WERI-Rb-1 (cell line): ENCODE data around the gene ALKBH2.

ENCODE experiments used
- DNase-seq: peaks from one replicate; pipeline ENCODE4 v3.0.0-alpha.2; 2020
- H3K27ac ChIP-seq: fragments of 250-450 bp; sonication (Bioruptor Pico); 2 replicates; pipeline ENCODE4 v1.5.1; 2020; ENCODE audit warnings: mild to moderate bottlenecking, moderate library complexity
- H3K27me3 ChIP-seq: fragments of 250-450 bp; sonication (Bioruptor Pico); 2 replicates; pipeline ENCODE4 v1.5.1; 2021; ENCODE audit warnings: mild to moderate bottlenecking, low read depth, moderate library complexity; ENCODE audit not compliant: insufficient read depth, severe bottlenecking
- H3K36me3 ChIP-seq: fragments of 250-450 bp; sonication (Bioruptor Pico); 2 replicates; pipeline ENCODE4 v1.5.1; 2020; ENCODE audit warnings: mild to moderate bottlenecking, moderate library complexity
- H3K4me3 ChIP-seq: 2 replicates; pipeline ENCODE4 v1.5.1; 2011; ENCODE audit warnings: low read depth, mild to moderate bottlenecking, control low read depth, low read length
- H3K9me3 ChIP-seq: fragments of 250-450 bp; sonication (Bioruptor Pico); 2 replicates; pipeline ENCODE4 v1.5.1; 2021; ENCODE audit warnings: mild to moderate bottlenecking, moderate library complexity; ENCODE audit not compliant: severe bottlenecking
- TF ChIP-seq, protein P1 (sequence below): IDR thresholded peaks from 2 replicates; pipeline ENCODE4 v1.5.1; 2011; ENCODE audit warnings: low read depth, mild to moderate bottlenecking, control low read depth, inconsistent platforms, low read length

ALKBH2 gene

DNA sequence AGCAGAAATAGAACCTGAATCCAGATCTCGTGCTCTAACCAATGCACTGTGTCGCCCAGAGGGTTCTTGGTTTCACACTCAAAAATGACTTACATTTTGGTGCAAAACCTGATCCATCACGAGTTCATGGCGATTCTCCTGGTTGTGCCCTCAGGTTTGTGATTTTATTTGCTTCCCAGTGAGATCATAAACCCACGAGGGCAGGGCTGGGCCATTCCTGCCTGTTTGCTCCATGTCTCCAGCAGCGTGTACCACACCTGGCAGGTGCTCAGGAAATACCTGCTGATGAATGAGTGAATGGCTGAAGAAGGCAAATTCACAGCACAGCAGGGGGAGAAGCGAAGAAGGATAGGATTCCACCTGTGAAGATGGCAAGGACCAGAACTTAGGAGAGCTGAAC, 32.5 kb upstream of the ALKBH2 start:
- DNase-seq = no peak
- Histone ChIP-seq H3K9me3 (no peaks in the 10 kb centered on the region), H3K27me3 (no peaks in the 10 kb centered on the region), H3K27ac (no peak overlapping the region), H3K4me3 (no peak overlapping the region), H3K36me3 (no peaks in the 10 kb centered on the region; the same call in 1 of the 2 replicates)
- TF ChIP-seq, protein P1, sequence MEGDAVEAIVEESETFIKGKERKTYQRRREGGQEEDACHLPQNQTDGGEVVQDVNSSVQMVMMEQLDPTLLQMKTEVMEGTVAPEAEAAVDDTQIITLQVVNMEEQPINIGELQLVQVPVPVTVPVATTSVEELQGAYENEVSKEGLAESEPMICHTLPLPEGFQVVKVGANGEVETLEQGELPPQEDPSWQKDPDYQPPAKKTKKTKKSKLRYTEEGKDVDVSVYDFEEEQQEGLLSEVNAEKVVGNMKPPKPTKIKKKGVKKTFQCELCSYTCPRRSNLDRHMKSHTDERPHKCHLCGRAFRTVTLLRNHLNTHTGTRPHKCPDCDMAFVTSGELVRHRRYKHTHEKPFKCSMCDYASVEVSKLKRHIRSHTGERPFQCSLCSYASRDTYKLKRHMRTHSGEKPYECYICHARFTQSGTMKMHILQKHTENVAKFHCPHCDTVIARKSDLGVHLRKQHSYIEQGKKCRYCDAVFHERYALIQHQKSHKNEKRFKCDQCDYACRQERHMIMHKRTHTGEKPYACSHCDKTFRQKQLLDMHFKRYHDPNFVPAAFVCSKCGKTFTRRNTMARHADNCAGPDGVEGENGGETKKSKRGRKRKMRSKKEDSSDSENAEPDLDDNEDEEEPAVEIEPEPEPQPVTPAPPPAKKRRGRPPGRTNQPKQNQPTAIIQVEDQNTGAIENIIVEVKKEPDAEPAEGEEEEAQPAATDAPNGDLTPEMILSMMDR = no peak

GRCh38 chr12:109124878-109125648, 31.8 kb upstream of the ALKBH2 start:
- no peak for DNase-seq
- TF ChIP-seq, protein P1 = no peak
- Histone ChIP-seq H3K4me3 (no peak overlapping the region), H3K9me3 (no peaks in the 10 kb centered on the region), H3K27ac (no peak overlapping the region), H3K36me3 (no peaks in the 10 kb centered on the region; the same call in 1 of the 2 replicates), H3K27me3 (no peaks in the 10 kb centered on the region)

GRCh38 chr12:109121346-109121880, 28.1 kb upstream of the ALKBH2 start:
- H3K9me3 ChIP-seq = no peaks in the 10 kb centered on the region
- TF ChIP-seq, protein P1 = no peak
- no peak for DNase-seq
- H3K27me3 ChIP-seq = no peaks in the 10 kb centered on the region
- no peaks in the 10 kb centered on the region; the same call in 1 of the 2 replicates for H3K36me3 ChIP-seq
- no peak overlapping the region for H3K27ac ChIP-seq
- no peak overlapping the region for H3K4me3 ChIP-seq

- TF ChIP-seq, protein P1 = no peak
- H3K27ac ChIP-seq = no peak overlapping the region
- H3K4me3 ChIP-seq = no peak overlapping the region
- no peaks in the 10 kb centered on the region for H3K27me3 ChIP-seq
- H3K9me3 ChIP-seq = no peaks in the 10 kb centered on the region
- no peaks in the 10 kb centered on the region for H3K36me3 ChIP-seq
- DNase-seq = no peak
These were observed 27.3 kb upstream of the ALKBH2 start for GRCh38 chr12:109120557-109120956.

GRCh38 chr12:109120095-109120494, 26.8 kb upstream of the ALKBH2 start:
- H3K27ac ChIP-seq = no peak overlapping the region
- H3K27me3 ChIP-seq = no peaks in the 10 kb centered on the region
- no peaks in the 10 kb centered on the region for H3K36me3 ChIP-seq
- TF ChIP-seq, protein P1 = no peak
- DNase-seq = no peak
- H3K4me3 ChIP-seq = no peak overlapping the region
- H3K9me3 ChIP-seq = no peaks in the 10 kb centered on the region
